GM12801 (cell line): Measurements from ENCODE around the gene CCBE1.

Experiments used
- CTCF ChIP-seq: IDR thresholded peaks from one replicate; pipeline ENCODE4 v1.5.1; 2011; ENCODE audit warnings: control low read depth; ENCODE audit not compliant: insufficient read length; ENCODE audit errors: extremely low read depth

CCBE1 gene

GRCh38 chr18:59381949-59382348 is 315.3 kb downstream of the CCBE1 start:
- TF ChIP-seq CTCF = no peak
